GM19043 (cell line): Measurements from ENCODE around the gene KCNMA1.

Experiments
- ATAC-seq: cut with Tn5 transposase; IDR thresholded peaks from one replicate; pipeline ENCODE4 v1.9.1; 2021; ENCODE audit warnings: low read depth; ENCODE audit not compliant: unreplicated experiment

KCNMA1 gene

DNA sequence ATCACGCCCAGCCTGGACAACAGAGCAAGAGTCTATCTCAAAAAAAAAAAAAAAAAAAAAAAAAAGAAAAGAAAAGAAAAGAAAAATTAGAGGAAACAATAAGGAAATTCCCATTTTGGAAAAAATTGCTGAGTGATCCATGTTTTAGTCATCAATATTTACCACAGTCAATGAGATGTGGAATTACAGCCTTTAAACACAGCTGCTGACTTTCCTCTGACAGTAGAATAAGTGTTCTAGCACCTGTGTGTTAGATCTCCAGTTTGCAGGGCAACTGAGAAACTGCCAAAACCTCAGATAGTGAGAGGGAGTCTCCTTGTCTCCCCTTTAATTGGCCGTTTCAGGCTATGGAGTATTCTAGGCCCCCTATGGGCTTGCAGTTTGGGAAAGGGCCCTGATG, 520.1 kb downstream of the KCNMA1 start:
- ATAC-seq, result no peak

- ATAC-seq, result no peak
These were observed 520.7 kb downstream of the KCNMA1 start for GRCh38 chr10:77116904-77117303.

DNA sequence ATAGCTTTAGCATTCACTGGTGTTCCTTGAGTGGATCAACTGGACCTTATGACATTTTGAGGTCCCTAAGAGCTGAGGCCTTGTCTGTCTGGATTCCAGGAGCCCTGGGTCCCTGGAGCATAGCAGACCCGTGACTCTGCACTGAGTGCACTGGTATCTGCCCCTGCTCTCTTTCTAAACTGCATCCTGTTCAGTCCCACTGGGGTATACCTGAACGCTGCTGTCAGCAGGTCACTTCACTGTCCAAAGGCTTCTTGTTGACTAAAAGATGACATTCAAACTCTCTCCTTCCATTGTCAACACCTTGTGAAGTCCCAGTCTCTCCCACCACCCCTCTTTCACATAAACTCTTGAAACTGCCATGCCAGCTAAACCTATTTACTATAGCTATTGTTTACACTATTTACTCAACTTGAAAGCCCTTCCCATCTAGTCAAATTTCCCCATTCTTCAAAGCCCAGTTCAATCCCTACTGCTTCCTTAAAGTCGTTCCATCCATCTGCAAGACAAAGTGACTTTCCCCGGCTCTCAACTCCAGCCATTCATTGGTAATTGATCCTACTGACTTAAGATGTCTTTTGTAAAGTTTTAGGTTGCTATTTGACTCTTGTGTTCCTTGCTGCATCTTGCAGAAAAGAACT, 523.3 kb downstream of the KCNMA1 start:
- no peak for ATAC-seq

- no peak for ATAC-seq
These were observed 525.7 kb downstream of the KCNMA1 start for GRCh38 chr10:77111611-77112550.

- ATAC-seq, result no peak
These were observed 526.9 kb downstream of the KCNMA1 start for GRCh38 chr10:77110757-77111156.

GRCh38 chr10:77109351-77109994, 528.1 kb downstream of the KCNMA1 start:
- ATAC-seq, result no peak

- no peak for ATAC-seq
These were observed 530.9 kb downstream of the KCNMA1 start for GRCh38 chr10:77106676-77107075.

DNA sequence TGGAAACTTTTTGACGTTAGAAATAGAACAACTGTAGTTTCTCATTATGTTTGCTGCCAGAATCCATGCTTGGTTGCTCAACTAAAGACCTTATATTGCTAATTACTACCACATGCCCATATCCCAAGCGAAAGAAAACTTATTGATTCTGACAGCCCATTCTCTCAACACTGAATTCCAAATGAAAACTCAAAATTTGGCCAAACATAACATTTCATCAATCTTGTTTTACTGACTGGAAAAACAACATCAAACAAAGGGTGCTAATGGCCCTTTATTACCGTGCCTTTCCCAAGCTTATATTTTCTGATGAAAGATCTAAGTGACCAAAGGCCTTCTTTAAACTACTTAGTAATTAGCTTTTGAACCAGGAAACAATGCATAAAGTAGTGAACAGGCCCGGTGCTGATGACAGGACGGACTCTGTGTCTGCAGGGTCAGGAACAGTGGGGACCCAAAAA, 531.8 kb downstream of the KCNMA1 start:
- ATAC-seq, result no peak

- no peak for ATAC-seq
These were observed 533.1 kb downstream of the KCNMA1 start for GRCh38 chr10:77104459-77104980.

DNA sequence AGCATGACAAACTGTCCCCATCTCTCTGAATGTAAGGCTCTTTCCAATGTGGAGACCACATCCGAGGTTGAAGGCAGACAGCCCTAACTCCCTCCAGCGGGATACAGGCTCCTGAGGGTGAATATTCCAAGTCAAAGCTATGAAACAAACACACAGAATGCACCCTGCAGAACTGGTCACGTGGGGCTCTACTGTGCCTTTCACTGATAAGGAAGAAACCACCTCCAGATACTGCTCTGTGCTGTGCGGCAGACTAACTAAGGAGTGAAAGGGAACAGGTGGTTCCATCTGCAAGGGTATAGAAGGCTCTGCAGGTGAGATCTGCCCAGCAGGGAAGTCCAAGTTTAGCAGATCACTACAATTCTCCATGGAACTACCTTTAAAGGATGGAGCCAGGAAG, 534.4 kb downstream of the KCNMA1 start:
- no peak for ATAC-seq

DNA sequence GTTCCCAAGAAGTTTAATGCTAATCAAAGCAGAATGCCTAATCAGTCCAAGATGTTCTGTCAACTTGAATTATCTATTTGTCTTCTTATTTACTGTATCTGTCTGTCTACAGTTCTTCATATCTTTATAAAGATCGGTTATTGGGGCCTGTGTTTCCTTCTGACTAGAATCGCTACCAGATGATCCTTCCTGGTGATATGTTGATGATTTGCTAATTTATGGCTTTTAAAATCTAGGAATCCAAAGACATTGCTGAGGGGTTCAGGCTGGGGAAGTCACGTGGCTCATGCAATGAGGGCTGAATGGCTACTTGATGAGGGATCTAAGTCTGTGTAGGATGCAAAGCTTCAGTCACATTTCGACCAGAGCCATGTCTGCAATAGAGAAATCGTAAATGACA, 536.3 kb downstream of the KCNMA1 start:
- ATAC-seq, result no peak

DNA sequence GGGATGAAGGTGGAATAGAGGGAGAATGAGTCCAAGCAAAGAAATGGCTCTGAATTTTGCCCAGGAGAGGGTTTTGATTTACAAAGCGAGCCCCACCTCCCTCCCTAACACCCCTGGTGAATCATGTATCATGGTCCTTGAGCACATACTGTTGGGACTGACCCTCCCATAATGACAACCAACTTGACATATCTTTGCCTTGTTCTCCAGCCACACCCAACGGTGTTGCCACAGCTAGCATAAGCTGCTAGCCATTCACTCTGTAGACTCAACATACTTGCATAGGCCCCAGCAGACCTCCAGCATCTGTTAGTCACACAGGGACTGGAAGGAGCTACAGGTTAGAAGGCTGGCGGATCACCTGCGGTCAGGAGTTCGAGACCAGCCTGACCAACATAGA, 538.5 kb downstream of the KCNMA1 start:
- no peak for ATAC-seq

GRCh38 chr10:77097625-77098024, 540.0 kb downstream of the KCNMA1 start:
- no peak for ATAC-seq

DNA sequence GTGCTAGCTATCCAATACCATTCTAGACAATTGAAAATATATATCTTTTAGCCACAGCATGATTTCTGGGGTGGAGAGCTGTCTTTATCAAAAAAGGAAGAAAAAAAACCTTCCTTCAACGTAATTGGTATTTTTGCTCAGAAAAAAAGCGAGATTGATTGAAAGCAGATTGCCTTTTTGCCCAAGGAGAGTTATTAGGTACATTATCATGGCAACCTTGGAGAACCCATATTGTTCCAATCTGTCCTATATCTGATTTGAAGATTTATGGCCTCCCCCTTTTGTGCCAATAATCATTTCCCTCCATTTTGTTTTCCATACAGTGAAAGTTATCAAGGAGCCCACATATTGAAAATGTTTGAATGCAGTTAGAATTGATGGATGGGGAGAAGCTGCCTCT, 544.5 kb downstream of the KCNMA1 start:
- ATAC-seq, result no peak

- ATAC-seq, result no peak
These were observed 545.9 kb downstream of the KCNMA1 start for GRCh38 chr10:77091597-77092165.

GRCh38 chr10:77090381-77091356, 546.9 kb downstream of the KCNMA1 start:
- ATAC-seq, result no peak

GRCh38 chr10:77087366-77087765, 550.2 kb downstream of the KCNMA1 start:
- no peak for ATAC-seq

DNA sequence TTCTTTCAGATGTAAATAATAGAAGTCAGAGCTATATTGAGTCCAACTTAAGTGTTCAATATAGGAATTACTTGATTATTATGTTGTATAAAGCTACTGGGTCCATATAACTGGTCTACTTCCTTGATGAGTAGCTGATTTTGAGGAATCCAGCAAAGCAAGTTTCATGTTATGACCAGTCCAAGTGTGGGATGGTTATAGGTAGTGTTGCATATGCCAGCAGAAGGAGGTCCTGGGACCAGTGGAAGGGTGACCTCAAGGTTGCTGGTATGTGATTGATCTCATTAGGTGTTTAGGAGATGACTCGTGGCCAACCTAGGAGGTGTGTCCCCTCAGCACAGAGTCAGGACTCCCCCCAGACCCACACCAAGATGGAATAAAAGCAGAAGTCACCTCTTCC, 551.5 kb downstream of the KCNMA1 start:
- no peak for ATAC-seq

DNA sequence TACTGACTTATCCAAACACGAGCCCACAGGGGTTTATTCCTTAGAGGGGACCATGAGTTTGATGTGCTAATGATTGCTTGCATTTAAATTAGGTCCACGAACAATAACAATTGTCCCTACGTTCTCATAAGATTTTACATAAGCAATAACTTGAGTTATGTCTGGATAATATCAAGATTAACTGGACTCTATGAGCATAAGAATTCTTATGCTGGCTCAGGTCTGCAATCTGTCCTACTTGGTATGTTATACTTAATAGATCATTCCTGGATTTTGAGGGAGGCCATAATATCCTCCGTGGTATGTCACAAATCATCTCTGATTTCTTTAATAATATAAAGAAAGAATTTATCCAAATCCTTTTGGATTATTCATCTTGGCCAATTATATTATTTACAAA, 552.3 kb downstream of the KCNMA1 start:
- no peak for ATAC-seq
